RWPE1 (cell line): ENCODE measurements around the gene DLGAP4.

Experiments used
- CTCF ChIA-PET: fragments of 350-600 bp; sonication (Branson Sonifier 250); formaldehyde crosslinking; extraction: SDS; loops from one replicate; lab custom pipeline; 2021; lab: Yijun Ruan, JAX
- POLR2A ChIA-PET: fragments of 400-600 bp; formaldehyde crosslinking; extraction: SDS; loops from one replicate; lab custom pipeline; 2020; ENCODE audit warnings: antibody characterized with exemption; ENCODE audit not compliant: low non-redundant PET; lab: Yijun Ruan, JAX
- DNase-seq: peaks from one replicate; pipeline ENCODE4 v3.0.0; 2012; ENCODE audit warnings: low spot score
- H3K27ac ChIP-seq: fragments of 450-650 bp; 2 replicates; pipeline ENCODE4 v1.5.1; 2017
- TF ChIP-seq, protein P1 (sequence below): fragments of 450-650 bp; conservative IDR thresholded peaks from 2 replicates; pipeline ENCODE4 v1.5.1; 2017; ENCODE audit warnings: low read depth, mild to moderate bottlenecking

DLGAP4 gene

DNA sequence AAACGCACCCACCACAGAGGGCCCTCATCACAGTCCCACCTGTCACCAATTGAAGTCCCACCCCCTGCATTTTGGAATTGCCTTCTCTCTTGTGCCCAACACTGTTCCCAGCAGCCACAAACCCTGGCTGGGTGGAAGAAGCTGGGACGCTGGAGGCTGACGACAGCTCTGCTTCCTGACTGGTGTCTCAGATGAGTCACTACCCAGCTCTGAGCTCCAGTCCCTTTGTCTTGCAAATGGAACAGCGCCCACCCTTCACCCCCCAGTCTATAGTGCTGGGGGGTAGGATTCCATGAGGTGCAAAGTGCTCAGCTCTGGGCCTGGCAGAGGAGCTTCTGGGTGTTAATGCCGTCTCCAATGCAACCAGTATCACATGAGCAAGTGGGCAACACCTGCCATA, 85.3 kb downstream of the DLGAP4 start:
- POLR2A ChIA-PET, result no interaction called here
- CTCF ChIA-PET, result interaction anchor here (0.6 to 1.0 kb wide), 4 partner anchors 48 to 118 kb away, joined by 3 to 4 read pairs (median 4); no protein-coding TSS in a partner anchor
- DNase-seq, result no peak
- no peak overlapping the region for H3K27ac ChIP-seq
- TF ChIP-seq, protein P1, sequence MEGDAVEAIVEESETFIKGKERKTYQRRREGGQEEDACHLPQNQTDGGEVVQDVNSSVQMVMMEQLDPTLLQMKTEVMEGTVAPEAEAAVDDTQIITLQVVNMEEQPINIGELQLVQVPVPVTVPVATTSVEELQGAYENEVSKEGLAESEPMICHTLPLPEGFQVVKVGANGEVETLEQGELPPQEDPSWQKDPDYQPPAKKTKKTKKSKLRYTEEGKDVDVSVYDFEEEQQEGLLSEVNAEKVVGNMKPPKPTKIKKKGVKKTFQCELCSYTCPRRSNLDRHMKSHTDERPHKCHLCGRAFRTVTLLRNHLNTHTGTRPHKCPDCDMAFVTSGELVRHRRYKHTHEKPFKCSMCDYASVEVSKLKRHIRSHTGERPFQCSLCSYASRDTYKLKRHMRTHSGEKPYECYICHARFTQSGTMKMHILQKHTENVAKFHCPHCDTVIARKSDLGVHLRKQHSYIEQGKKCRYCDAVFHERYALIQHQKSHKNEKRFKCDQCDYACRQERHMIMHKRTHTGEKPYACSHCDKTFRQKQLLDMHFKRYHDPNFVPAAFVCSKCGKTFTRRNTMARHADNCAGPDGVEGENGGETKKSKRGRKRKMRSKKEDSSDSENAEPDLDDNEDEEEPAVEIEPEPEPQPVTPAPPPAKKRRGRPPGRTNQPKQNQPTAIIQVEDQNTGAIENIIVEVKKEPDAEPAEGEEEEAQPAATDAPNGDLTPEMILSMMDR, result no peak

DNA sequence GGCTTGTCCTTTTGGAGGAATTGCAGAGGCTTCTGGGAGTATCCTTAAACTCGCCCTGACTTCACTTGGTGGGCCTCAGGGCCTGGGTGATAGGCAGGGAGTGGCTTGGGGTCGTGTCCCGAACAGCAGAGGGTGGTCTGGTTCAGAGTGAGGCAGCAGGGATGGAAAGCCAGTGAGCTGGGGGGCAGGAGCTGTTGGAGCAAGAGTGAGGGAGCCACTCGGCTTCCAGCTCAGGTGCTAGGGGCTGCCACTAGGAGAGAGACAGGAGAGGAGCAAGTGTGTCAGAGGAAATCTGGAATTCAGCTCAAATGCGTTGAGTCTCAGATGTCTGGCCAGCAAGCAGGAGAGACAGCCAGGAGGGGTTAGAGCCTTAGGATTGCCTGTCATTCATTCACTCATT, 85.8 kb downstream of the DLGAP4 start:
- no peak overlapping the region for H3K27ac ChIP-seq
- CTCF ChIA-PET, result interaction anchor here (0.6 to 1.0 kb wide), 4 partner anchors 48 to 119 kb away, joined by 3 to 4 read pairs (median 4); no protein-coding TSS in a partner anchor
- no peak for DNase-seq
- TF ChIP-seq, protein P1, result no peak
- POLR2A ChIA-PET, result no interaction called here

DNA sequence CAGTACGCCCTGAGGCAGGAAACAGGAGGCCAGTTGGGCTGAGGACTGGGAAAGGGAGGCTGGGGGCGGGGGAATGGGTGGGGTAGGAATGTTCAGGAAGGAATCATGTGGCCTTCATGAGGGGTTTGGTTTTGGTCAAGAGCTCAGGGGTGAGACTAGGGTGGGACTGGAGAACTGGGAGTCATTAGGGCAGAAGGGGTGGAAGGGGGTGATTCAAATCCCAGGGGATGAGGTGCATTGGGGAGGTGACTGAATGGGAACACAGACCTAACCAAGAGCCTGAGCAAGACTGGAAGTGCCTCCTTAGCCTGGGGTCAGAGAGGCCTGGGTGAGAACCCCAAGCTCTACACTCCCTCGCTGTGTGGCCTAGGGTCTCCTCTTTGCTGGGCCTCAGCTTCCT, 86.8 kb downstream of the DLGAP4 start:
- peak overlapping the region; percentile 77; the same call in 1 of the 2 replicates for H3K27ac ChIP-seq
- DNase-seq, result no peak
- ChIA-PET POLR2A (no interaction called here), CTCF (interaction anchor here (0.5 kb wide), 1 partner anchor 384 kb away, joined by 3 read pairs; no protein-coding TSS in a partner anchor)
- TF ChIP-seq, protein P1, result no peak

DNA sequence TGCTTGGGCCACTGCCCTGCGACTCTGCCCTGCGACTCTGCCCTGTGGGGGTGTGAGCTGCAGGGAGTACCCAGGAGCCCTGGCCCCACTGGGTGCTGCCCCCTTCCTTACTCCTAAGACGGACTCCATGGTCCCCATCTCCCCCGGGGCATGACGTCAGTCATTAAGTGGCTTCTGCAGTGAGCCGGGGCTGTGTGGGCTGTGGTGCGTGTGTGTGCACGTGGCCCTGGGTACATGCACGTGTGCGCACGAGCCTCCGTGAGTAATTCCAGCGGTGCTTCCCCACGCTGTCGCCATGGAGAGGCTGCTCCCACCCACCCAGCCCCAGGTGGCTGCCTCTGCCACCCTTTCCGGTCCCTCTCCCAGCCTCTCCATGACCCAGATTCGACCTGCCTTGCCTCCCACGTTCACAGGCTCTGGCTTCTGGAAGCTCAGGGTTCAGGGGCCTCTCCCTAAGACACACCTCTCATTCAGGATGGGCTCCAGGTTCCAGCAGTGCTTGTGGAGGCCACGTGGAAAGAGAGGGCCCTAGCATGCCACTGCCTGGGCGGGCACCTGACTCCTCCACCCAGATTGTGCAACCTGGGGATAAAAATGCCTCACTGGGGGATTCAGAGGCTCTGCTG, 88.3 kb downstream of the DLGAP4 start:
- ChIA-PET POLR2A (no interaction called here), CTCF (no interaction called here)
- peak; percentile 80 for DNase-seq
- H3K27ac ChIP-seq, result peak overlapping the region; percentile 77
- TF ChIP-seq, protein P1, result no peak

DNA sequence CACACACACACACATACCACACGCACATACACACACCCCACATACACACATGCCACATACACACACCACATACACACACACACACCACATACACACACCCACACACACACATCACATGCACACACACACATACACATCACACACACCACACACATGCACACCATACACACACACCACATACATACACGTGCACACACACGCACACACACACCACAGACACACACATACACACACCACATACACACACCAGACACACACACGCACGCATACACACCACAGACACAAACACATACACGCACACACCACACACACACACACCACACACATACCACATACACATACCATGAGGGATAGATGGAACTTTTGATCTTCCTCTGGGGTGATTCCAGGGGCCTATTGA, 90.2 kb downstream of the DLGAP4 start:
- CTCF ChIA-PET, result interaction anchor here (0.5 to 1.4 kb wide), 2 partner anchors 12 to 43 kb away, joined by 3 to 4 read pairs; no protein-coding TSS in a partner anchor

GRCh38 chr20:36396847-36397630, 90.9 kb downstream of the DLGAP4 start:
- ChIA-PET CTCF (interaction anchor here (0.5 to 1.4 kb wide), 3 partner anchors 13 to 43 kb away, joined by 3 to 4 read pairs (median 3); no protein-coding TSS in a partner anchor), POLR2A (no interaction called here)
- DNase-seq, result no peak
- no peak overlapping the region for H3K27ac ChIP-seq
- TF ChIP-seq, protein P1, result no peak

More for the DNA sequence above, 90.2 kb downstream of the DLGAP4 start:
- POLR2A ChIA-PET, result no interaction called here
- DNase-seq, result no peak
- TF ChIP-seq, protein P1, result no peak
- H3K27ac ChIP-seq, result no peak overlapping the region
